Activated T-helper 1 cell treated with anti-CD3 and anti-CD28 coated beads, Interleukin-12 subunit alpha, Interleukin-12 subunit beta, Interleukin-2, Interleukin-4 antibody, amounts not matched to agents 30 ng/mL and 10 ng/mL and 1 ng/mL, durations not matched to agents 14 hours and 24 hours and 36 hours (primary cell): ENCODE results near the gene ZC3H18. TPM values are rescaled to one million over a fixed set of nuclear protein-coding genes. Genes with fewer than 3 reads are reported as not detected.
A peak's percentile ranks its signal among the peaks of the same experiment; 100 is the strongest.

Experiments
- DNase-seq: peaks from one replicate; pipeline ENCODE4 v3.0.0; 2021; ENCODE audit warnings: low spot score
- H3K27ac Mint-ChIP-seq: one replicate; pipeline ENCODE4 v1.8.0; 2021; ENCODE audit warnings: mild to moderate bottlenecking, mixed read lengths
- H3K27me3 Mint-ChIP-seq: one replicate; pipeline ENCODE4 v1.8.0; 2022; ENCODE audit warnings: mild to moderate bottlenecking, moderate library complexity, mixed read lengths; ENCODE audit not compliant: insufficient read depth
- H3K36me3 Mint-ChIP-seq: one replicate; pipeline ENCODE4 v1.8.0; 2021; ENCODE audit warnings: low read depth, mixed read lengths
- H3K4me1 Mint-ChIP-seq: one replicate; pipeline ENCODE4 v1.8.0; 2021; ENCODE audit warnings: low read depth, mixed read lengths
- H3K4me3 Mint-ChIP-seq: one replicate; pipeline ENCODE4 v1.8.0; 2021; ENCODE audit warnings: mild to moderate bottlenecking, moderate library complexity, mixed read lengths
- H3K9me3 Mint-ChIP-seq: one replicate; pipeline ENCODE4 v1.8.0; 2021; ENCODE audit warnings: mixed read lengths
- intact Hi-C: fragments of 100-400 bp; cut with micrococcal nuclease; formaldehyde crosslinking; loops from one replicate; pipeline ENCODE4 v1.15.1; 2024
- total RNA-seq: library from RNA; stranded (reverse); gene quantifications from 2 replicates; pipeline ENCODE4 v1.2.3, GENCODE V29; 2022

ZC3H18 gene
- total RNA-seq, 1 donor from 2014 or later, result 116 TPM

- H3K27me3 Mint-ChIP-seq, result peaks cover 30% of the 10 kb centered on the region
- H3K4me1 Mint-ChIP-seq, result peaks cover 21% of the 10 kb centered on the region
- no peaks in the 10 kb centered on the region for H3K9me3 Mint-ChIP-seq
- no peak for DNase-seq
- H3K27ac Mint-ChIP-seq, result no peak overlapping the region
- intact Hi-C loops, result no loop called here
- peaks cover 18% of the 10 kb centered on the region for H3K36me3 Mint-ChIP-seq
- H3K4me3 Mint-ChIP-seq, result no peak overlapping the region
These were observed 70.5 kb downstream of the ZC3H18 start for GRCh38 chr16:88640498-88641247.

DNA sequence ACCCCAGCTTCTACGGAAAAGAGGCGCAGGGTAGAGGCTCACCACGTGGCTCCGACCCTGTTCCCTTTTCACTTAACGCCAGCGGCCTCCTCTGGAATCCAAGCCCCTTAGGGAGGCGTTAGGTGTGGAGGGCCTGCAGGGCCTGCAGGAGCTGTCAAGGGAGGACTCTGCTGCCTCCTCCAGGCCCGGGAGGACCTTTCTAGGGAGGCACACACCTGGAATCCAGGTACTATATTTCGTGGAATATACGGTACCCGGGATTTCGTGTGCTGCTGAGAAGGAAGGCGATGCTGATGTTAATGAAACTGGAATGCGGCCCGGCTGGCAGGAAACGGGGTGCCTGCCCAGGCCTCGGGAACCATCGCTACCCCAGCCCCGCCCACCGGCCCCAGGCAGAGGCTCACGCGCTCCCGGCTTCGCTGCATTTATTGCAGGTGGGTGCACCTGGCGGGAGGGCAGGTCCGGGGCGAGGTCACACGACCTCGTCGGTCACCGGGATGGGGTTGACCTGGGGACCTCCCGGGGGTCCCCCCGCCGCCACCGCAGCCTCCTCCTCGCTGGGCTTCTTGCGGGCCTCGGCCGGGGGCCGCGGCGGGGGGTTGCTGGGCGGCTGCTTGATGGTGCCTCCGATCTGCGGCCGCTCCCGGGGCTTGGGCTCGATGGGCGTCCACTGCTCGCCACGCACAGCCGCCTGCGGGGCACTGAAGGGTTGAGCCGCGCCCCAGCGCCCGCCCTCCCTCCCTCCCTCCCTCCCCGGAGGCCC lies 72.9 kb downstream of the ZC3H18 start:
- Mint-ChIP-seq H3K9me3 (no peaks in the 10 kb centered on the region), H3K36me3 (peaks cover 15% of the 10 kb centered on the region), H3K27me3 (peaks cover 19% of the 10 kb centered on the region), H3K27ac (peak overlapping the region; percentile 48), H3K4me1 (peaks cover 4% of the 10 kb centered on the region), H3K4me3 (no peak overlapping the region)
- no peak for DNase-seq
- intact Hi-C loops, result no loop called here

DNA sequence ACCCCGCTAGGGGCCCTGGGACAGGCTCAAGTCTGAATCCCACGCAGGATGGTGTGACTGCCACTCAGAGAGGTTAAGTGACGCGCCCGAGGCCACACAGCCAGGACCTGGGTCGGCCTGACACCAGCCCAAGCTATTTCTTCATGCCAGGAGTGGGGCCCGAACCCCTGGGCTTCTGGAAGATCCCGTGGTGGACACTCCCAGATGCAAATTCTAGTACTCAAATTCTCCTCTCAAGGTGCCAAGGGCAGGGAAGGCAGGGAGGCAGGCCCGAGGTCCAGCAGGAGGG lies 73.4 kb downstream of the ZC3H18 start:
- intact Hi-C loops, result no loop called here
- Mint-ChIP-seq H3K4me1 (no peaks in the 10 kb centered on the region), H3K27me3 (peaks cover 13% of the 10 kb centered on the region), H3K9me3 (no peaks in the 10 kb centered on the region), H3K4me3 (no peak overlapping the region), H3K36me3 (peaks cover 15% of the 10 kb centered on the region), H3K27ac (no peak overlapping the region)
- no peak for DNase-seq

- intact Hi-C loops, result no loop called here
- Mint-ChIP-seq H3K27ac (no peak overlapping the region), H3K4me3 (no peak overlapping the region), H3K27me3 (peaks cover 4% of the 10 kb centered on the region), H3K4me1 (peaks cover 6% of the 10 kb centered on the region), H3K9me3 (no peaks in the 10 kb centered on the region), H3K36me3 (peaks cover 20% of the 10 kb centered on the region)
- no peak for DNase-seq
These were observed 75.3 kb downstream of the ZC3H18 start for GRCh38 chr16:88645455-88645854.

DNA sequence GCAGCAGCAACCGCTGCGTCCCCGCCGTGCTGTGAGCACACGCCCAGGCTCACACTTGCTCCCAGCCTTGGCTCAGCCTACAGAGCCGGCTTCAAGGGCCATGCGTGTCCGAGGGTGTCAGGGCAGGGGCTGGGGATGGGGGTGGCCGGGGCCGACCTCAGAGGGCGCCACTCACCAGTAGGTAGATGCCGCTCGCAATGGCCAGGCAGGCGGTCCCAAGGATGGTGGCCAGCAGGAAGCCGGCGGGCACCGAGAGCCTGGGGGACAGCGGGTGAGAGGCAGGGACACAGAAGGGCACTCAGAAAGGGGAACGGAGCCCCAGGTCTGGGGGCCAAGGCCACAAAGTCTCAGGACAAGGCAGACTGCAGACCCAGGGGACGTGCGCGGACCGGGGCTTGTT lies 75.7 kb downstream of the ZC3H18 start:
- peaks cover 6% of the 10 kb centered on the region for H3K4me1 Mint-ChIP-seq
- intact Hi-C loops, result no loop called here
- peaks cover 2% of the 10 kb centered on the region for H3K27me3 Mint-ChIP-seq
- peaks cover 20% of the 10 kb centered on the region for H3K36me3 Mint-ChIP-seq
- no peak overlapping the region for H3K4me3 Mint-ChIP-seq
- no peaks in the 10 kb centered on the region for H3K9me3 Mint-ChIP-seq
- DNase-seq, result no peak
- H3K27ac Mint-ChIP-seq, result no peak overlapping the region

DNA sequence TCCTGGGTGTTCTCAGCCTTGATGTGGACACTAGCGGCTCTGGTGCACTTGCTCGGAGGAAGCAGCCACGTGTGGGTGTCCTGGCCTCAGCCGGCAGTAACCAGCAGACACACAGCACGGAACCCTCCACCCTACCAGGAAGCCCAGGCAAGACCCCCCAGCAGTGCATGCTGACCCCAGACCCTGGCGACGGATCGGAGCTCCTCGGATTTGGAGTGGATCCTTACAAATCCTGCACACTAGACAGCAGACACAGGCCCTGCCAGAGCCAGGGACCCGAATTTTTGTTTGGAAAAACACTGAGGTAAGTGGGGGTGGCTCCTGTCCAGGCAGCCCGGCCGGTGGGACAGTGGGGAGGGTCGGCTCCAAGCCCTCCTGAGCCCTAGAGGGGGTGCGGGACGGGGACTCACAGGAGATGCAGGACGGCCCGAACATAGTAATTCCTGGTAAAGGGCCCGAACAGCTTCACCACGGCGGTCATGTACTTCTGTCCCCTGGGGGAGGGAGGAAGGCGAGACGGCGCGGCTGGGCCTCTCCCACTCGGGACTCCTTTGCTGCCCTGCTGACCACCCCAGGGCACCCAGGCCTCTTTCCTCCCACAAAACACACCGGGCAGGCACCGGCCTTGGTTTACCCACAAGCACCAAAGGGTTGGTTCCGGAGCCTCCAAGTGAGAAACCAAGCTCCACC lies 76.3 kb downstream of the ZC3H18 start:
- Mint-ChIP-seq H3K27ac (no peak overlapping the region), H3K36me3 (peaks cover 22% of the 10 kb centered on the region), H3K27me3 (no peaks in the 10 kb centered on the region), H3K4me1 (peaks cover 11% of the 10 kb centered on the region), H3K9me3 (no peaks in the 10 kb centered on the region), H3K4me3 (no peak overlapping the region)
- no peak for DNase-seq
- intact Hi-C loops, result no loop called here

DNA sequence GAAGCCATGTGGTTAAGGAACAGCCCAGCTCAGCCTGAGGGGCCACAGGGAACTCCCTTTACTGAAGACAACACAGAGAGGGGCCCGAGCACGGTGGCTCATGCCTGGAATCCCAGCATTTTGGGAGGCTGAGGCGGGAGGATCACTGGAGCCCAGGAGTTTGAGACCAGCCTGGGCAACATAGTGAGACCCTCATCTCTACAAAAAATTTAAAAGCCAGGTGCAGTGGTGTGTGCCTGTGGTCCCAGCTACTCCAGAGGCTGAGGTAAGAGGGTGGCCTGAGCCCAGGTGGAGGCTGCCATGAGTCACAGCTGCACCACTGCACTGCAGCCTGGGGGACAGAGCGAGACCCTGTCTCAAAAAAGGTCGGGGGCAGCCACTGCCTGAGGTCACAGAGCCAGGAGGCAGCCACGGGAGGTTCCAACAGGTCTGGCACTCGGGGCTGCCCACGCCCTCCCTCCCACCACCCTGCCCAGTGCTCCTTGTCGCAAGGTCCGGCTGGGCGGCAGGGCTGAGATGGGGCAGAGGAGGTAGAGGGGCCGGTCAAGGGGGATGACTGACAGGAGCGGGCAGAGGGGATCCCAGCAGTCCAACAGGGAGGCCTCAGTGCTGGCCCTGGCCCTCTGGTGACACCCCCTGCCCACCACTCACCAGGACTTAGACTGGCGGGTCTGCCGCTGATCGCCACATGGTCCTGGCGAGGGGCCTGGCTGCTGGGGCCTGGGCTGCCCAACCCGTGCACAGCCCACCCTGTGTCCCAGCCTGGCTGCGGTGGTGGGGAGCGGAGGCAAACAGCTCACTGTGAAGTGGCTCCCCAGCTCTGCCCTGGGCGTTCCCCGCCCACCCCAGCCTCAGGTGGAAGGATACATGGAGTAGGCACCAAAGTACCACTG lies 77.2 kb downstream of the ZC3H18 start:
- H3K27me3 Mint-ChIP-seq, result no peaks in the 10 kb centered on the region
- peaks cover 13% of the 10 kb centered on the region for H3K4me1 Mint-ChIP-seq
- H3K36me3 Mint-ChIP-seq, result peaks cover 15% of the 10 kb centered on the region
- intact Hi-C loops, result no loop called here
- no peaks in the 10 kb centered on the region for H3K9me3 Mint-ChIP-seq
- no peak for DNase-seq
- no peak overlapping the region for H3K27ac Mint-ChIP-seq
- no peak overlapping the region for H3K4me3 Mint-ChIP-seq

- Mint-ChIP-seq H3K4me1 (peaks cover 13% of the 10 kb centered on the region), H3K4me3 (peak overlapping the region; percentile 88), H3K36me3 (peaks cover 10% of the 10 kb centered on the region), H3K9me3 (no peaks in the 10 kb centered on the region), H3K27ac (peak overlapping the region; percentile 31), H3K27me3 (no peaks in the 10 kb centered on the region)
- intact Hi-C loops, result no loop called here
- DNase-seq, result no peak
These were observed 79.2 kb downstream of the ZC3H18 start for GRCh38 chr16:88649195-88649923.

- peak overlapping the region; percentile 88 for H3K4me3 Mint-ChIP-seq
- DNase-seq, result peak; percentile 41
- H3K9me3 Mint-ChIP-seq, result no peaks in the 10 kb centered on the region
- H3K36me3 Mint-ChIP-seq, result peaks cover 15% of the 10 kb centered on the region
- H3K27me3 Mint-ChIP-seq, result no peaks in the 10 kb centered on the region
- peak overlapping the region; percentile 87 for H3K27ac Mint-ChIP-seq
- intact Hi-C loops, result loop anchor here (2.0 kb wide), 1 partner anchor 53 kb away; no protein-coding TSS in a partner anchor
- H3K4me1 Mint-ChIP-seq, result peaks cover 13% of the 10 kb centered on the region
These were observed 79.9 kb downstream of the ZC3H18 start for GRCh38 chr16:88649924-88650748.

DNA sequence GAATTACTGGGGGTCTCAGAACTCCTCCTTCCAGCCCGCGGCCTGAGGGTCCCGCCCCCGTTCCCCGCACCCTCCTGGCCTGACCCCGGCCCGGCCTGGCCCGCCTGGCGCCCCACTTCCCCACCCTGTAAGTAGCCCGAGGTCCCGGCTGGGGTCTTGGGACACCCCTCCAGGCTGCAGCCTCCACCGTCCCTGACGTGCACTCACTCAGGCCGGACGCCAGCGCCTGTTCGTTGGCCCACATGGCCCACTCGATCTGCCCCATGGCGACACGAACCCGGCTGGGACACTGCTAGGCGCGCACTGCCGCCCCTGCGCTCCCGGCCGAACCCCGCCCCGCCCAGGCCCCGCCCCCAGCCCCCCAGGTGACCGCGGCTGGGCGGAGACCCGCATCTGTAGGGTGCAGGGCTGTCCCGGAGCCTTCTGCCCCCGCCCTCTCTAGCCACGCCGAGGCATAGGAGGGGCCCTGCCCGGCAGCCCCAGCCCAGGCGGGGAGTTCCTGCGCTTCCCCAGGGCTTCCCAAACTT lies 80.6 kb downstream of the ZC3H18 start, which contains the start of gene CYBA:
CYBA (minus strand) TSS at position 305 of the 527 bp plus-strand sequence; CDS start at position 265, 40 bp downstream.
- intact Hi-C loops, result loop anchor here (1.0 to 2.0 kb wide), 7 partner anchors 12 to 199 kb away; partner anchors contain the start of genes CTU2, MVD, RNF166 and SNAI3
- Mint-ChIP-seq H3K36me3 (peaks cover 16% of the 10 kb centered on the region), H3K9me3 (no peaks in the 10 kb centered on the region), H3K4me1 (peaks cover 13% of the 10 kb centered on the region), H3K4me3 (peak within 1 kb of the TSS; percentile 88), H3K27me3 (no peaks in the 10 kb centered on the region), H3K27ac (peak within 1 kb of the TSS; percentile 96)
- DNase-seq, result peak; percentile 88
